GM12874 (cell line): ENCODE data around the gene WSCD1.

Experiments
- TF ChIP-seq, protein P1 (sequence below): IDR thresholded peaks from 2 replicates; pipeline ENCODE4 v1.5.1; 2011; ENCODE audit warnings: low read depth, mild to moderate bottlenecking, control low read depth, low read length, moderate library complexity; ENCODE audit not compliant: insufficient read depth

The WSCD1 gene

DNA sequence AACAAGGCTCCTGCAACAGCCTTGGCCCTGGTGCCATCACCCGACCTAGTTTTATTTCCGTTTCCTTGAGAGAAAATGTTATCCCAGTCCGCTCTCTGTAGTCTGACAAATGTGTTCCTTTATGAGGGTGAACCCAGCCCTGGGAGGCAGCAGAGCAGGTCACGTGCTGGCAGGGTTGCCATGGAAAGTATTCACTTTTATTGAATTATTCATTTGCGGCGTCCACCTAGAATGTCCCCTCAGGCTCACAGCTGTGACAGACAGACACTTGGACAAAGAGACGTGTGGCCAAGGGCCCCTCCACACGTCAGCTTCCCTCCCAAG is 90.0 kb downstream of the WSCD1 start:
- TF ChIP-seq, protein P1, sequence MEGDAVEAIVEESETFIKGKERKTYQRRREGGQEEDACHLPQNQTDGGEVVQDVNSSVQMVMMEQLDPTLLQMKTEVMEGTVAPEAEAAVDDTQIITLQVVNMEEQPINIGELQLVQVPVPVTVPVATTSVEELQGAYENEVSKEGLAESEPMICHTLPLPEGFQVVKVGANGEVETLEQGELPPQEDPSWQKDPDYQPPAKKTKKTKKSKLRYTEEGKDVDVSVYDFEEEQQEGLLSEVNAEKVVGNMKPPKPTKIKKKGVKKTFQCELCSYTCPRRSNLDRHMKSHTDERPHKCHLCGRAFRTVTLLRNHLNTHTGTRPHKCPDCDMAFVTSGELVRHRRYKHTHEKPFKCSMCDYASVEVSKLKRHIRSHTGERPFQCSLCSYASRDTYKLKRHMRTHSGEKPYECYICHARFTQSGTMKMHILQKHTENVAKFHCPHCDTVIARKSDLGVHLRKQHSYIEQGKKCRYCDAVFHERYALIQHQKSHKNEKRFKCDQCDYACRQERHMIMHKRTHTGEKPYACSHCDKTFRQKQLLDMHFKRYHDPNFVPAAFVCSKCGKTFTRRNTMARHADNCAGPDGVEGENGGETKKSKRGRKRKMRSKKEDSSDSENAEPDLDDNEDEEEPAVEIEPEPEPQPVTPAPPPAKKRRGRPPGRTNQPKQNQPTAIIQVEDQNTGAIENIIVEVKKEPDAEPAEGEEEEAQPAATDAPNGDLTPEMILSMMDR = no peak

DNA sequence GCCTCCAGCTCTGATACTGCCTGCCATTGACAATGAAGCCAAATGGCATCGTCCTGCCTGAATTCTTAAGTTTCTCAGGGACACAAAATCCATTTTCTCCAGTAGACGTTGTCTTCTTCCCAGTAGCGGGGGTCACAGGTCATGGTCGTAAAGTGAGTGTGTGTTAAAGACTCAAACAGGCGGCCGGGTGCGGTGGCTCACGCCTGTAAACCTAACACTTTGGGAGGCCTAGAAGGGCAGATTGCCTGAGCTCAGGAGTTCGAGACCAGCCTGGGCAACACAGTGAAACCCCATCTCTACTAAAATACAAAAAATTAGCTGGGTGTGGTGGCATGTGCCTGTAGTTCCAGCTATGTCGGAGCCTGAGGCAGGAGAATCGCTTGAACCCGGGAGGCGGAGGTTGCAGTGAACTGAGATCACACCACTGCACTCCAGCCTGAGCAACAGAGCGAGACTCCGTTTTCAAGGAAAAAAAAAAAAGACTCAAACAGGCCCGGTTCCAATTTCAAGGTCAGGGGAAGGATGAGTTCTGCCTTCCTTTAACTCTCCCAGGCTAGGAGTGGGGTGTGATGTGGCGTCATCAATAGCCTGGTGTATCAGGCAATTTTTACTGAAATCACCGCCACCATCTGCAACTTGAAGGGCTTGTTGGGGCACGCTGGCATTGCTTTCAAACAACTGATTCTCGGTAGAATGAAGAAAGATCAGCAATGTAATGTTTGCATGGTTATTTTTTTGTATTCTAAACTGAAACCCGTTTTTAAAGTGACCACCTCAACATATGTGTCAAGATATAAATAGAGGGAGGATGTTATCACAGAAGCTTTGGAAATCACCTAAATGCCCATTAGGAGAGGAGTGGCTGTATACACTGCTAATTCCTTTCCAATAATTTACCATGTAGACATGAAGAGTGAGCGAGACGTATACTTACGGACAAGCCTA is 91.0 kb downstream of the WSCD1 start:
- TF ChIP-seq, protein P1 = no peak

DNA sequence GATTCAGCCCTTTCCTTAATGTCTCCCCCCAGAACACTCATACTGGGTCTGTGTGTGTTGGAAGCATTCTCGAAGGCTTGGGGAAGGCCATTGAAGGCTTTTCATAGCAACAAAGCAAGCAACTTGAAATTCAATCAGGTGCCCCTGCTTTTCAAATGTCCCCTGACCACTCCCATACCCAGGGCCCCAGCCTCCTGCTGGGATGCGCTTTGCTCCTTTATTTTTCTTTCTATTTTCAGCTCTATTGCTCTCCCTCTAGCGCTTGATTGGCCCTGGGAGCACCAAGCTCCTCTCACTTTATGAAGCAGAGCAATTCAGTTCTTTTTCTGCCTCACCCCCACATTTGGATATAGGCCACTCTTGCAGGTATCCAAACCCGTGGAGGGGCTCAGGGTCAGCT is 92.0 kb downstream of the WSCD1 start:
- TF ChIP-seq, protein P1 = no peak

DNA sequence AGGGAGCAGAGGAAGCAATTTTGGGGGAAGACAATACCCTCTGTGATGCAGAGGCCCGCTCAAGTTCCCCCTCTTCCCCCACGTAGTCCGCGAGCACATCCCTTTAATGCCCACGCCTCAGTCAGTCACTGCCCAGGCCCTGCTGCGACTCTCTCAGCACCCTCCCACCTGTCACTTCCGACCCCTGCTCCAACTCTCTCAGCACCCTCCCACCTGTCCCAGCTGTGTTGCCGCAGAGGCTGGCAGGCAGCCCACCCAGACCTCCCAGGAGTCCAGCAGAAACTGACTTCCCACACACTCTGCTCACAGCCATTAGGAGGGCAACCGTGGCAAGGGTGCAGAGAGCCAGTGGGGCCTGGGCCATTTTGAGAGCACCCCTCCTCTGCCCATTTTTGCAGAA is 92.7 kb downstream of the WSCD1 start:
- TF ChIP-seq, protein P1 = no peak

DNA sequence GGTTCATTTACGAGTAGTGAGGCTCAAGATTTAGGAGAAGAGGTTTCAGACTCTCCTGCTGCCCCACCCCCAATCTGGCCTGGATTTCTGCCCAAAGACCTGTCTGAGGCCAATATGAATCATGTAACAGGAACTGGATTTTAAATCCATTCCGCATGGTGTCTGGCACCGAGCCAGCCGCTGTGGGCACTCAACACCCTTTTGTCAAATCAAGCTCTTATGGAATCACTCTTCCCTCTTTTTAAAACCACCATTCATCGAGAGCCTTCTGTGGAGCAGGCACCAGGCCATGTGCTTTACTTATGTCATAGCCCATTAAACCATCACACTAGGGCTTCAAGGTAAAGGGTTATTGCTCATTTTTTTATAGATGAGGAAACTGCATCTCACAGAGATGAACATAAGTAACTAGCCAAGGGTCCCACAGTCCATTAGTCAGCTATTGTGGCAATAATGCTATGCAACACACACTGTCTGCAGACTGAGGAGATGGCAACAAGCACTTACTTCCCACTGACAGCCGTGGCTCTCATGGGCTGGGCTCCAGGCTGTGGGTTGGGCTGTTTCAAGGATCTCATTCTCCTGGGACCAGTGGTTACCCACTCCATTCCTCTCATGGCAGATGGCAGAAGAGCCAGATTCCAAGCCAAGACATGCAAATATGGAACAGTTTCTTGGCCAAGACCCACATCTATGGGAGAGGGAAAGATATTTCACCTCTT is 93.6 kb downstream of the WSCD1 start:
- TF ChIP-seq, protein P1 = no peak

DNA sequence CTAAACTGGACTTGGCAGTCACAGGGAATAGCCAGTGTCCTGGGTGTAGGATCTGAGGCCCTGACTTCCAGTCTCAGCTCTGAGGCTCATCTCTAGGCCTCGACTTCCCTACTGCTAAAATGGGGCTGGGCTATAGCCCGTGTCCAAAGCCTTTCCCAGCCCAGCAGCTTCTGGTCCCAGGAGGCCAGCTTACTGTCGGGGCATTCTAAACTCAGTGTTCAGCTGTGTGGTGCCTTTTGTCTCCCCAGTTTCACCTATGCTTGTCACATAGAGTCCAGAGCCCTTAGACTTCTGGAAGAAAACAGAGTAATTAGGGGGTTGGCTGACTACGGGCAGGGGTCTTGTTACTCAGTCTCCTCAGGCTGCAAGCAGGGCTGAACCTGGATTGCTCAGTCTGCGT is 94.8 kb downstream of the WSCD1 start:
- TF ChIP-seq, protein P1 = no peak

DNA sequence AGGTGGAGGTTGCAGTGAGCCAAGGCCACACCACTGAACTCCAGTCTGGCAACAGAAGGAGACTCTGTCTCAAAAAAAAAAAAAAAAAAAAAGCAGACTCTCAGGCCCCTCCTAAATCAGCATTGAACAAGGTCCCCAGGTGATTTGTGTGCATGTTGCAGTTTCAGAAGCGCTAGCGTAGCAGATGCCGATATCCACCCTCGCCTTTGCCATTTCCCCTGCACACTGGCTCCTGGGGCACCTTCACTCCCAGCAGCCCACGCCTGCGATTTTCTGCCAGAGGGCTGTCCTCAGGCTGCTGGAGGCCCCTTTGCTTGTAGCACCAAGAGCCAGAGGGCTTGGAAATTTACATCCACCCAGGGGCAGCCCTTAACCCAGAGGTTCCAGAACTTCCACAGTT is 95.6 kb downstream of the WSCD1 start:
- TF ChIP-seq, protein P1 = no peak
